Upper lobe of left lung (tissue), 6 donors: ENCODE results near the gene GPN1. TPM values are rescaled to one million over a fixed set of nuclear protein-coding genes. Genes with fewer than 3 reads are reported as not detected.
"Not testable (repeated sequence)": the region's sequence is repeated elsewhere in the genome, so short reads cannot be mapped to it uniquely, and the experiment has no call there.

Source experiments
- ATAC-seq, 2 donors: fragments of 200-7000 bp; cut with Tn5 transposase; one replicate each; pipeline ENCODE4 v1.9.1; 2022; ENCODE audit warnings: mild to moderate bottlenecking in 2 of 2, moderate library complexity in 2 of 2; ENCODE audit not compliant: low FRiP score in 2 of 2
- DNase-seq, 2 donors: peaks; one replicate each; pipeline ENCODE4 v3.0.0-alpha.2; 2019 to 2020
- H3K27ac ChIP-seq, 4 donors: fragments of 200-600 bp; sonication (generic); one replicate each; pipeline ENCODE4 v1.5.1; 2016 to 2019
- H3K27me3 ChIP-seq, 4 donors: fragments of 200-600 bp; sonication (generic); one replicate each; pipeline ENCODE4 v1.5.1; 2017 to 2019
- H3K36me3 ChIP-seq, 4 donors: fragments of 200-600 bp; sonication (generic); one replicate each; pipeline ENCODE4 v1.5.1; 2016 to 2019
- H3K4me1 ChIP-seq, 4 donors: fragments of 200-600 bp; sonication (generic); one replicate each; pipeline ENCODE4 v1.5.1; 2018 to 2019
- H3K4me3 ChIP-seq, 4 donors: fragments of 200-600 bp; sonication (generic); one replicate each; pipeline ENCODE4 v1.5.1; 2017 to 2019; ENCODE audit warnings: mild to moderate bottlenecking in 2 of 4, moderate library complexity in 1 of 4
- H3K9me3 ChIP-seq, 4 donors: fragments of 200-600 bp; sonication (generic); one replicate each; pipeline ENCODE4 v1.5.1; 2018 to 2019
- CTCF ChIP-seq, 6 experiments: fragments of 450-650 bp in 4 of 6; fragments of 200-600 bp in 2 of 6; sonication (generic) in 2 of 6; IDR thresholded peaks; one replicate each; pipeline ENCODE4 v1.5.1; 2016 to 2019; ENCODE audit warnings: antibody characterized with exemption in 6 of 6
- EP300 ChIP-seq, 4 donors: sonication (generic); formaldehyde crosslinking; IDR thresholded peaks; one replicate each; pipeline ENCODE4 v1.5.1; 2017; ENCODE audit warnings: antibody characterized with exemption in 4 of 4, control low read depth in 2 of 4
- POLR2A ChIP-seq, 4 donors: fragments of 450-650 bp; IDR thresholded peaks; one replicate each; pipeline ENCODE4 v1.5.1; 2016 to 2017; ENCODE audit warnings: antibody characterized with exemption in 4 of 4, mild to moderate bottlenecking in 2 of 4
- POLR2AphosphoS5 ChIP-seq, 2 donors: sonication (generic); formaldehyde crosslinking; IDR thresholded peaks; one replicate each; pipeline ENCODE4 v1.5.1; 2017; ENCODE audit warnings: antibody characterized with exemption in 2 of 2
- WGBS, 2 donors: methylation state at CpG; one replicate each; pipeline ENCODE4 v1.1.5; 2017 to 2018; 5-methylcytosine and 5-hydroxymethylcytosine counted together
- total RNA-seq, 6 donors: library from RNA; depleted of rRNA in 4 of 6; stranded (reverse); fragments of >200 nt in 4 of 6; gene quantifications; one replicate each; pipeline versions ENCODE4 v1.1.0 to v1.2.1, GENCODE V29; 2016 to 2021
- donor health status: DM: no; HTN: no; CAD: no; lungs with moderate emphysema.
- donor health status: DM: no; HTN: yes; CAD: no; lungs with severe emphysema.

The GPN1 gene
- total RNA-seq, 6 donors from 2014 or later, result 9.3 to 31.2 (median 21.6) TPM

- TF ChIP-seq POLR2AphosphoS5 (IDR thresholded peaks at IDR 0.05) (no peak), POLR2A (IDR thresholded peaks at IDR 0.05) (no peak), CTCF (IDR thresholded peaks at IDR 0.05) (no peak), EP300 (IDR thresholded peaks at IDR 0.05) (no peak)
- Histone ChIP-seq H3K4me1 (peaks cover 24 to 30% (median 28%) of the 10 kb centered on the region in 4 donors), H3K4me3 (peak overlapping the region; percentile 46 to 78 (median 66)), H3K27me3 (no peaks in the 10 kb centered on the region), H3K9me3 (no peaks in the 10 kb centered on the region), H3K36me3 (peaks cover 5 to 36% (median 20%) of the 10 kb centered on the region in 4 donors), H3K27ac (peak overlapping the region; percentile 30 to 85 (median 80))
- peak; percentile 58 to 72 for ATAC-seq
- WGBS, 2 donors, result 3 to 55% methylated on average over 2 to 18 of the region's 21 CpGs
- peak in 1 of 2 donors; percentile 26 for DNase-seq
Measured at GRCh38 chr2:27627963-27628766, 685 bp upstream of the GPN1 start.

- not testable (repeated sequence) for ATAC-seq, H3K4me3 ChIP-seq
- 100% methylated on average over 2 of the region's 2 CpGs for WGBS, 2 donors
Measured at GRCh38 chr2:27630257-27630656, 1.4 kb downstream of the GPN1 start.

GRCh38 chr2:27634291-27634690, 5.4 kb downstream of the GPN1 start:
- no peak for ATAC-seq
- Histone ChIP-seq H3K9me3 (no peaks in the 10 kb centered on the region), H3K4me3 (no peak overlapping the region), H3K36me3 (peaks cover 26 to 83% (median 56%) of the 10 kb centered on the region in 4 donors), H3K27ac (no peak overlapping the region), H3K4me1 (peaks cover 8 to 11% (median 9%) of the 10 kb centered on the region in 4 donors), H3K27me3 (no peaks in the 10 kb centered on the region)
- WGBS, 2 donors, result 94 to 100% methylated on average over 2 of the region's 2 CpGs
- no peak for DNase-seq
- no peak for TF ChIP-seq EP300 (IDR thresholded peaks at IDR 0.05)
- no peak for TF ChIP-seq POLR2AphosphoS5 (IDR thresholded peaks at IDR 0.05)
- TF ChIP-seq POLR2A (IDR thresholded peaks at IDR 0.05), result no peak
- no peak for TF ChIP-seq CTCF (IDR thresholded peaks at IDR 0.05)

More at GRCh38 chr2:27630257-27630656, 1.4 kb downstream of the GPN1 start:
- not testable (repeated sequence) for H3K9me3 ChIP-seq, H3K27me3 ChIP-seq, DNase-seq, H3K27ac ChIP-seq
- H3K4me1 ChIP-seq, result peaks cover 24 to 30% (median 28%) of the 10 kb centered on the region in 4 donors
- peaks cover 12 to 43% (median 25%) of the 10 kb centered on the region in 4 donors for H3K36me3 ChIP-seq

GRCh38 chr2:27636766-27637165, 7.9 kb downstream of the GPN1 start:
- TF ChIP-seq POLR2A (IDR thresholded peaks at IDR 0.05) (no peak), POLR2AphosphoS5 (IDR thresholded peaks at IDR 0.05) (no peak), CTCF (IDR thresholded peaks at IDR 0.05) (no peak), EP300 (IDR thresholded peaks at IDR 0.05) (no peak)
- H3K27me3 ChIP-seq, result no peaks in the 10 kb centered on the region
- DNase-seq (no peak), ATAC-seq (no peak)
- WGBS, 2 donors, result 95 to 98% methylated on average over 4 to 5 of the region's 5 CpGs
- H3K4me3 ChIP-seq, result no peak overlapping the region
- no peaks in the 10 kb centered on the region for H3K9me3 ChIP-seq
- peaks cover 34 to 98% (median 74%) of the 10 kb centered on the region in 4 donors for H3K36me3 ChIP-seq
- H3K27ac ChIP-seq, result no peak overlapping the region
- no peaks in the 10 kb centered on the region for H3K4me1 ChIP-seq

- TF ChIP-seq EP300 (IDR thresholded peaks at IDR 0.05), result no peak
- 84 to 88% methylated on average over 3 of the region's 3 CpGs for WGBS, 2 donors
- H3K4me3 ChIP-seq, result no peak overlapping the region
- DNase-seq (no peak), ATAC-seq (no peak)
- H3K27ac ChIP-seq, result no peak overlapping the region
- H3K27me3 ChIP-seq, result no peaks in the 10 kb centered on the region
- H3K4me1 ChIP-seq, result no peaks in the 10 kb centered on the region
- H3K9me3 ChIP-seq, result no peaks in the 10 kb centered on the region
- peaks cover 38 to 100% (median 74%) of the 10 kb centered on the region in 4 donors for H3K36me3 ChIP-seq
Measured at GRCh38 chr2:27638037-27638637, 9.3 kb downstream of the GPN1 start.
